HG03457 (cell line): ENCODE results near the gene CCBE1.

Source experiments
- ATAC-seq: cut with Tn5 transposase; IDR thresholded peaks from one replicate; pipeline ENCODE4 v1.9.1; 2021; ENCODE audit warnings: moderate number of reproducible peaks; ENCODE audit not compliant: unreplicated experiment

CCBE1 gene

GRCh38 chr18:59576541-59577385 lies 120.5 kb downstream of the CCBE1 start:
- no peak for ATAC-seq

- no peak for ATAC-seq
These were observed 121.2 kb downstream of the CCBE1 start for GRCh38 chr18:59575995-59576394.

GRCh38 chr18:59573962-59574361 lies 123.3 kb downstream of the CCBE1 start:
- ATAC-seq, result no peak

GRCh38 chr18:59571902-59572301 lies 125.3 kb downstream of the CCBE1 start:
- no peak for ATAC-seq

- ATAC-seq, result no peak
These were observed 126.4 kb downstream of the CCBE1 start for GRCh38 chr18:59570796-59571195.

- ATAC-seq, result no peak
These were observed 127.0 kb downstream of the CCBE1 start for GRCh38 chr18:59570101-59570775.

GRCh38 chr18:59569390-59569791 lies 127.8 kb downstream of the CCBE1 start:
- no peak for ATAC-seq

- no peak for ATAC-seq
These were observed 129.8 kb downstream of the CCBE1 start for GRCh38 chr18:59567431-59567830.

- no peak for ATAC-seq
These were observed 130.7 kb downstream of the CCBE1 start for GRCh38 chr18:59566533-59566971.

GRCh38 chr18:59565957-59566356 lies 131.3 kb downstream of the CCBE1 start:
- ATAC-seq, result no peak

GRCh38 chr18:59564561-59564960 lies 132.7 kb downstream of the CCBE1 start:
- no peak for ATAC-seq

- ATAC-seq, result no peak
These were observed 133.9 kb downstream of the CCBE1 start for GRCh38 chr18:59563176-59563785.

- ATAC-seq, result no peak
These were observed 134.5 kb downstream of the CCBE1 start for GRCh38 chr18:59562751-59563150.

- ATAC-seq, result no peak
These were observed 135.6 kb downstream of the CCBE1 start for GRCh38 chr18:59561612-59562011.

GRCh38 chr18:59560556-59560955 lies 136.7 kb downstream of the CCBE1 start:
- no peak for ATAC-seq

GRCh38 chr18:59559528-59559927 lies 137.7 kb downstream of the CCBE1 start:
- ATAC-seq, result no peak

- ATAC-seq, result no peak
These were observed 141.1 kb downstream of the CCBE1 start for GRCh38 chr18:59555995-59556659.

GRCh38 chr18:59554796-59555335 lies 142.4 kb downstream of the CCBE1 start:
- no peak for ATAC-seq

- no peak for ATAC-seq
These were observed 143.9 kb downstream of the CCBE1 start for GRCh38 chr18:59553273-59553870.

GRCh38 chr18:59551902-59552635 lies 145.2 kb downstream of the CCBE1 start:
- no peak for ATAC-seq
